WTC11 (cell line): Measurements from ENCODE around the gene FRMD5.

ENCODE experiments used
- ATF1 ChIP-seq: sonication (generic); formaldehyde crosslinking; IDR thresholded peaks from 2 replicates; pipeline ENCODE4 v1.8.1; 2023; ENCODE audit warnings: mild to moderate bottlenecking, moderate library complexity, missing genetic modification reagents
- MAX ChIP-seq: sonication (generic); formaldehyde crosslinking; IDR thresholded peaks from 2 replicates; pipeline ENCODE4 v1.8.0; 2022; ENCODE audit warnings: mild to moderate bottlenecking, missing genetic modification reagents
- TF ChIP-seq, protein P1 (sequence below): fragments of 200-600 bp; IDR thresholded peaks from 2 replicates; pipeline ENCODE4 v1.8.0; 2022; ENCODE audit warnings: antibody characterized with exemption

DNA sequence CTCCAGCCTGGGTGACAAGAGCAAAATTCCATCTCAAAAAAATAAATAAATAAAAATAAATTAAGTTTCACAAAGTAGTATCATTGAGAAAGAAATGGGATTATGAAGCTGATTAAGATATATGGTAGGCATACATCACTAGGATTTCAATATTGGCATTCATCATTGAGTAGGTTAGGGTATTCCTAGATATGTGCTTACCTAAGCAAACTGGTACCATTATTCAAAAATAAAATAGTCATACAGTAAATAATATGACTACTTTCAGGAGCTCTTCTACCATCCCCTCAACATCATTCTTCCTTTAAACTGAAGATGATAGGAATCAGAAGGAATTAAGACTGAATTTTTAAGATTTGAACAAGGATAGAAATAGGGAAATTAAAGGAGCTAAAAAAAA, 66.6 kb downstream of the FRMD5 start:
- TF ChIP-seq MAX (CRISPR knock-in tag) (no peak), ATF1 (CRISPR knock-in tag) (no peak)
- TF ChIP-seq, protein P1, sequence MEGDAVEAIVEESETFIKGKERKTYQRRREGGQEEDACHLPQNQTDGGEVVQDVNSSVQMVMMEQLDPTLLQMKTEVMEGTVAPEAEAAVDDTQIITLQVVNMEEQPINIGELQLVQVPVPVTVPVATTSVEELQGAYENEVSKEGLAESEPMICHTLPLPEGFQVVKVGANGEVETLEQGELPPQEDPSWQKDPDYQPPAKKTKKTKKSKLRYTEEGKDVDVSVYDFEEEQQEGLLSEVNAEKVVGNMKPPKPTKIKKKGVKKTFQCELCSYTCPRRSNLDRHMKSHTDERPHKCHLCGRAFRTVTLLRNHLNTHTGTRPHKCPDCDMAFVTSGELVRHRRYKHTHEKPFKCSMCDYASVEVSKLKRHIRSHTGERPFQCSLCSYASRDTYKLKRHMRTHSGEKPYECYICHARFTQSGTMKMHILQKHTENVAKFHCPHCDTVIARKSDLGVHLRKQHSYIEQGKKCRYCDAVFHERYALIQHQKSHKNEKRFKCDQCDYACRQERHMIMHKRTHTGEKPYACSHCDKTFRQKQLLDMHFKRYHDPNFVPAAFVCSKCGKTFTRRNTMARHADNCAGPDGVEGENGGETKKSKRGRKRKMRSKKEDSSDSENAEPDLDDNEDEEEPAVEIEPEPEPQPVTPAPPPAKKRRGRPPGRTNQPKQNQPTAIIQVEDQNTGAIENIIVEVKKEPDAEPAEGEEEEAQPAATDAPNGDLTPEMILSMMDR, result no peak
